ENCODE results near the gene RTN4R. TPM values are rescaled to one million over a fixed set of nuclear protein-coding genes. Genes with fewer than 3 reads are reported as not detected.

RTN4R gene
- polyA plus RNA-seq, 1 of the 3 experiments (the other 2 are of a cell fraction), result 0.23 TPM

GRCh38 chr22:20208713-20209310 lies 59.3 kb downstream of the RTN4R start:
- CTCF ChIA-PET, result interaction anchor here (1.2 kb wide), 1 partner anchor 52 kb away, joined by 6 read pairs; no protein-coding TSS in a partner anchor
- 74% methylated on average over 12 of the region's 15 CpGs for WGBS (ENCODE audit: low lambda C conversion rate)

GRCh38 chr22:20207277-20208025 lies 60.7 kb downstream of the RTN4R start:
- POLR2A ChIA-PET, result no interaction called here
- H3K9me2 ChIP-seq, result no peaks in the 10 kb centered on the region
- no peaks in the 10 kb centered on the region for H3K36me3 ChIP-seq (replicated peaks in 1 of 2; ENCODE audit: control insufficient read depth in 1 of 2, insufficient read depth in 2 of 2, low read length in 1 of 2)
- no peak overlapping the region for H3K9ac ChIP-seq
- H3K9me3 ChIP-seq, result no peaks in the 10 kb centered on the region
- H3K4me1 ChIP-seq (ENCODE audit: control insufficient read depth in 1 of 2, insufficient read depth in 2 of 2, low read depth in 1 of 2, low read length in 1 of 2), result peaks cover 0 to 33% of the 10 kb centered on the region in 2 experiments; a peak in 2 of 4 replicates
- H3K79me2 ChIP-seq (ENCODE audit: insufficient read depth), result no peaks in the 10 kb centered on the region
- CTCF ChIA-PET, result no interaction called here
- no peak for DNase-seq
- 61% methylated on average over 3 of the region's 11 CpGs for WGBS (ENCODE audit: low lambda C conversion rate)
- H3K4me3 ChIP-seq (ENCODE audit: low read depth in 2 of 2, low read length in 1 of 2), result no peak overlapping the region
- no peak overlapping the region for H3K27ac ChIP-seq (ENCODE audit: low read depth in 2 of 2, low read length in 1 of 2)
- H3F3A ChIP-seq (replicated peaks; ENCODE audit: insufficient read depth), result no peaks in the 10 kb centered on the region
- no peak overlapping the region for H3K4me2 ChIP-seq
- no peaks in the 10 kb centered on the region for H4K20me1 ChIP-seq (ENCODE audit: insufficient read depth)
- H3K27me3 ChIP-seq (ENCODE audit: insufficient read depth), result no peaks in the 10 kb centered on the region
- no peak overlapping the region for H2AFZ ChIP-seq (ENCODE audit: low read depth)
- no peak for TF ChIP-seq MEF2A (IDR thresholded peaks at IDR 0.05; ENCODE audit: borderline replicate concordance, low read depth)
- TF ChIP-seq GATA2 (CRISPR knock-in tag; IDR thresholded peaks at IDR 0.05), result no peak
- TF ChIP-seq REST (IDR thresholded peaks at IDR 0.05; ENCODE audit: low read depth, low read length), result no peak
- no peak for TF ChIP-seq PBX3 (IDR thresholded peaks at IDR 0.05)
- TF ChIP-seq GABPA (IDR thresholded peaks at IDR 0.05; ENCODE audit: low read depth), result no peak
- no peak for TF ChIP-seq RXRA (IDR thresholded peaks at IDR 0.05; ENCODE audit: borderline replicate concordance, low read depth)
- no peak for TF ChIP-seq EZH2phosphoT487 (IDR thresholded peaks at IDR 0.05; ENCODE audit: borderline replicate concordance, low read depth)
- TF ChIP-seq USF1 (IDR thresholded peaks at IDR 0.05; ENCODE audit: borderline replicate concordance, low read depth), result no peak
- no peak for TF ChIP-seq ZBTB33 (IDR thresholded peaks at IDR 0.05; ENCODE audit: borderline replicate concordance, low read depth)
- TF ChIP-seq RFX5 (IDR thresholded peaks at IDR 0.05; ENCODE audit: low read length), result no peak
- no peak for TF ChIP-seq EP300 (IDR thresholded peaks at IDR 0.05; ENCODE audit: borderline replicate concordance in 1 of 2, low read depth in 1 of 2, low read length in 1 of 2)
- TF ChIP-seq FOXM1 (IDR thresholded peaks at IDR 0.05; ENCODE audit: low read depth), result no peak
- no peak for TF ChIP-seq POLR2AphosphoS5 (IDR thresholded peaks at IDR 0.05; ENCODE audit: low read depth, low read length)
- no peak for TF ChIP-seq SMC3 (IDR thresholded peaks at IDR 0.05; ENCODE audit: low read depth, low read length)
- no peak for TF ChIP-seq RAD21 (IDR thresholded peaks at IDR 0.05; ENCODE audit: low read length)
- TF ChIP-seq NFIC (IDR thresholded peaks at IDR 0.05; ENCODE audit: borderline replicate concordance), result no peak

More at GRCh38 chr22:20208713-20209310, 59.3 kb downstream of the RTN4R start:
- H3K27ac ChIP-seq (ENCODE audit: low read depth in 2 of 2, low read length in 1 of 2), result no peak overlapping the region
- H3K9me3 ChIP-seq, result no peaks in the 10 kb centered on the region
- H3K9ac ChIP-seq, result no peak overlapping the region
- peaks cover 0 to 28% of the 10 kb centered on the region in 2 experiments; a peak in 2 of 4 replicates for H3K4me1 ChIP-seq (ENCODE audit: control insufficient read depth in 1 of 2, insufficient read depth in 2 of 2, low read depth in 1 of 2, low read length in 1 of 2)
- no peak for TF ChIP-seq USF1 (IDR thresholded peaks at IDR 0.05; ENCODE audit: borderline replicate concordance, low read depth)
- H3K27me3 ChIP-seq (ENCODE audit: insufficient read depth), result no peaks in the 10 kb centered on the region
- no peaks in the 10 kb centered on the region for H3K9me2 ChIP-seq
- H3K79me2 ChIP-seq (ENCODE audit: insufficient read depth), result no peaks in the 10 kb centered on the region
- H4K20me1 ChIP-seq (ENCODE audit: insufficient read depth), result no peaks in the 10 kb centered on the region
- POLR2A ChIA-PET, result no interaction called here
- H2AFZ ChIP-seq (ENCODE audit: low read depth), result no peak overlapping the region
- DNase-seq, result no peak
- no peak overlapping the region for H3K4me2 ChIP-seq
- no peak overlapping the region for H3K4me3 ChIP-seq (ENCODE audit: low read depth in 2 of 2, low read length in 1 of 2)
- H3K36me3 ChIP-seq (replicated peaks in 1 of 2; ENCODE audit: control insufficient read depth in 1 of 2, insufficient read depth in 2 of 2, low read length in 1 of 2), result no peaks in the 10 kb centered on the region
- no peaks in the 10 kb centered on the region for H3F3A ChIP-seq (replicated peaks; ENCODE audit: insufficient read depth)
